Inferior parietal cortex (tissue), 1 donor: ENCODE results near the gene PRDM1.

Experiments used
- DNase-seq: peaks from one replicate; pipeline ENCODE4 v3.0.0-alpha.2; 2016; ENCODE audit errors: extremely low spot score

Gene PRDM1

GRCh38 chr6:106097411-106098231, 11.5 kb downstream of the PRDM1 start:
- no peak for DNase-seq

- DNase-seq: no peak
Observed at GRCh38 chr6:106098383-106099234, 12.5 kb downstream of the PRDM1 start.

GRCh38 chr6:106099235-106099537, 13.1 kb downstream of the PRDM1 start:
- no peak for DNase-seq

GRCh38 chr6:106100755-106101154, 14.6 kb downstream of the PRDM1 start:
- DNase-seq: no peak

- DNase-seq: no peak
Observed at GRCh38 chr6:106101466-106101865, 15.3 kb downstream of the PRDM1 start.

GRCh38 chr6:106102034-106102433, 15.9 kb downstream of the PRDM1 start:
- DNase-seq: no peak

- DNase-seq: no peak
Observed at GRCh38 chr6:106102967-106103727, 17.0 kb downstream of the PRDM1 start.

GRCh38 chr6:106103728-106104109, 17.6 kb downstream of the PRDM1 start:
- DNase-seq: no peak

GRCh38 chr6:106104476-106104875, 18.3 kb downstream of the PRDM1 start:
- DNase-seq: no peak

GRCh38 chr6:106104941-106105340, 18.8 kb downstream of the PRDM1 start:
- DNase-seq: no peak

GRCh38 chr6:106105493-106105892, 19.4 kb downstream of the PRDM1 start:
- no peak for DNase-seq

- DNase-seq: no peak
Observed at GRCh38 chr6:106106276-106107042, 20.3 kb downstream of the PRDM1 start.

- DNase-seq: no peak
Observed at GRCh38 chr6:106107043-106107613, 21.0 kb downstream of the PRDM1 start.

GRCh38 chr6:106108129-106108528, 22.0 kb downstream of the PRDM1 start:
- DNase-seq: no peak

- no peak for DNase-seq
Observed at GRCh38 chr6:106109029-106109428, 22.9 kb downstream of the PRDM1 start.

GRCh38 chr6:106110164-106110826, 24.2 kb downstream of the PRDM1 start:
- DNase-seq: no peak

GRCh38 chr6:106112433-106112832, 26.3 kb downstream of the PRDM1 start:
- no peak for DNase-seq

GRCh38 chr6:106113256-106113959, 27.3 kb downstream of the PRDM1 start:
- DNase-seq: no peak

GRCh38 chr6:106114492-106114891, 28.4 kb downstream of the PRDM1 start:
- no peak for DNase-seq

- no peak for DNase-seq
Observed at GRCh38 chr6:106115286-106115685, 29.1 kb downstream of the PRDM1 start.
